A549 treated with CpdA at 1 μM for 4 hours (cell line): ENCODE measurements around the gene BLOC1S4. TPM values are rescaled to one million over a fixed set of nuclear protein-coding genes. Genes with fewer than 3 reads are reported as not detected.

Source experiments
- total RNA-seq: library from RNA; stranded (reverse); fragments of 200-300 nt; extraction: Qiagen RNA extraction; gene quantifications from 5 replicates; pipeline ENCODE4 v1.2.3, GENCODE V29; 2022; ENCODE audit warnings: low read depth

The BLOC1S4 gene, protein sequence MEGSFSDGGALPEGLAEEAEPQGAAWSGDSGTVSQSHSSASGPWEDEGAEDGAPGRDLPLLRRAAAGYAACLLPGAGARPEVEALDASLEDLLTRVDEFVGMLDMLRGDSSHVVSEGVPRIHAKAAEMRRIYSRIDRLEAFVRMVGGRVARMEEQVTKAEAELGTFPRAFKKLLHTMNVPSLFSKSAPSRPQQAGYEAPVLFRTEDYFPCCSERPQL
- 12.7 to 15.8 TPM (median 14.1 TPM) in 5 replicates for total RNA-seq

DNA sequence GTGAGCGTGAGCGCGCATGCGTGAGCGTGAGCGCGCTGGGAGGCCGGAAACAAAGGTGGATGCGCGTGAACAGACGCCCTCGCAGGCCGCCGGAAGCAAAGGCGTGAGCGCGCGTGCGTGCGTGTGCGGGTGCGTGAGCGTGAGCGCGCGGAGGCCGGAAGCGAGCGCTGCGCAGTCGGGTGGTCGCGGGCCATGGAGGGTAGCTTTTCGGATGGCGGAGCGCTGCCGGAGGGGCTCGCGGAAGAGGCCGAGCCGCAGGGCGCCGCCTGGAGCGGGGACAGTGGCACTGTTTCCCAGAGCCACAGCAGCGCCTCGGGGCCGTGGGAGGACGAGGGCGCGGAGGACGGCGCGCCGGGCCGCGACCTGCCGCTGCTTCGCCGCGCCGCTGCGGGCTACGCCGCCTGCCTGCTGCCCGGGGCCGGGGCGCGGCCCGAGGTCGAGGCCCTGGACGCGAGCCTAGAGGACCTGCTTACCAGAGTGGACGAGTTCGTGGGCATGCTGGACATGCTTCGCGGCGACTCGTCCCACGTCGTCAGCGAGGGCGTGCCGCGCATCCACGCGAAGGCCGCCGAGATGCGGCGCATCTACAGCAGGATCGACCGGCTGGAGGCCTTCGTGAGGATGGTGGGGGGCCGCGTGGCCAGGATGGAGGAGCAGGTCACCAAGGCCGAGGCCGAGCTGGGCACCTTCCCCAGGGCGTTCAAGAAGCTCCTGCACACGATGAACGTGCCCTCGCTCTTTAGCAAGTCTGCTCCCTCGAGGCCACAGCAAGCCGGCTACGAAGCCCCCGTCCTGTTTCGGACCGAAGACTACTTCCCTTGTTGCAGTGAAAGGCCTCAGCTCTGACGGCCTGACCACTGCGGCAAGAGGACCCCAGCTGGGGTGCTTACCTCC, at the start of gene BLOC1S4:
Gene BLOC1S4, plus strand, starts transcription at position 157 of the 894 bp plus-strand sequence. Its CDS starts 36 bp downstream, at position 193.

DNA sequence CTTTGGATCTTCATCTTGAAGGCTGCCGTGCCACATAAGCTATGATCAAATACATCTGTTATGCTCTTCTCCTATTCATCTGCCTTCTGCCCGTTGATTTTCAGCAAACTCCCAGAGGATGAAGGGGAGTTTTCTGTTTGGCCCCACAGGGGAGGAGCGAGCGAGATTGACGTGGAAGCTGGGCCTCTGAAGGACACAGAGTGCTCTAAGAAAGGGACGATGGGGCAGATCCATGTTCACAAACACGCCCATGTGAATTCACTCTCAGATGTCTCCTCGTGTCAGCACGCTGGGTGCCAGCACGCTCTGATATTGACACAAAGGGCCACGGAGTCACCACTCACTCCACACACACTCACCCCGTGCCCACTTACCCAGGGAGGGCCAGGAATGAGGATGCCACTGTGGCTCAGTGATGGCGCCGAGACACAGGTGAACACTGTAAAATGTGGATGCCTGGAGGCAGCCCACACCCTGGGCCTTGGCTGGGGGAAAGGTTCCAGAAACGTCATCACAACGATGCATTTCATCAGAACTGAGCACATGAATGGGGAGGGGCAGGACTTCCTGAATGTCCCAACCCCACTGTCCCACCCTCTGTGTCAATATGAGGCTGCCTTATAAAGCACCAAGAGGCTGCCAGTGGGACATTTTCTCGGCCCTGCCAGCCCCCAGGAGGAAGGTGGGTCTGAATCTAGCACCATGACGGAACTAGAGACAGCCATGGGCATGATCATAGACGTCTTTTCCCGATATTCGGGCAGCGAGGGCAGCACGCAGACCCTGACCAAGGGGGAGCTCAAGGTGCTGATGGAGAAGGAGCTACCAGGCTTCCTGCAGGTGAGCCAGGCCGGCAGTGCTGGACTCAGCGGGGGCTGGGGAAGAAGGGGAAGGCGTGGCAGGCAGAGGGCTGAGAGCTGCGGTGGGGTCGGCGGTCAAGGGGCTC, 22.5 kb upstream of the BLOC1S4 start, which contains the start of gene S100P:
Gene S100P, plus strand, starts transcription at position 648 of the 946 bp plus-strand sequence. Its CDS starts 55 bp downstream, at position 703.

DNA sequence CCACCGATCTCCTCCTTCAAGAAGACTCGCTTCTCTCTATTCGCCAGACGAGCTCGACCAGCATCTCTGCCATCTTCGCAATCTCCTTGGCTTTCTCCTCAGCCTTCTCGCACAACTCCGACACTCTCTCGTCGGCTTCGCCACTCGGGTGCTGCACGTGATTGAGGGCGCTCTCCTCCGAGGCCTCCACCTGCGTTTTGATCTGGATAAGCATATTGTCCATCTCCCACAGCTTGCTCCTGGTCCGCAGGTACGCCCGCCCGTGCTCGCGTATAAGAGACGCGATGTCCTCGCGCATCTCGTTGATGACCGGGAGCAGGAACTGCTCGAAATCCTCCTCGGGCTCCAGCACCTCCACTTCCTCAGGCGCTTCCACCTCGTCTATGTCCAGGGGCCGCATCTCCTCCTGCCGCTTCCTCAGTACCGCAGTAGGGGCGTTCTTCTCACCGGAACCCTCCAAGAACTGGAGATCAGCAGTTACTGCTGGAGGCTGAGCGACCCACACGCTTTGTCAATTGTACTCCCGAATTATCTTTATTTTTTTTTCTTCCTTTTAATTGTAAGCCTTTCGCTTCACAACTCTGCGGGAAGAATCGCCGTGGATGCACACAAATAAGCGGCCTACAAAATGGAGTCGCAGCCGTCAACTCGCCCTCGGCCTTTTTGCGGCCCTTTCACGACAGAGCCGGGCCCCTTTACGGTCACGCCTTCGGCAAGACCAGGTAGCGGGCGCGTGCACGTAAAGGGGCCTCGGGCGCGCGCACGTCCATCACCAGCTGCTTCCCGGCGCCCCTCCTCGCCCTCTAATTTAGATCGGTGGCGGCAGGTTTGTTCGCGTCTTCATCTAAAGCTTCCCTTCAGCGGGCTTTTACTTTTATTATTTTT, 6.5 kb upstream of the BLOC1S4 start, which contains the start of gene MRFAP1L1:
Gene MRFAP1L1, minus strand, starts transcription at position 636 of the 885 bp plus-strand sequence. Its CDS starts 236 bp downstream, at position 400.

Other genes starting within 250 kb of the BLOC1S4 start
- 33.0 to 40.4 TPM (median 38.6 TPM) in 5 replicates for gene PPP2R2C, start 243.6 kb upstream of the BLOC1S4 start, total RNA-seq
- 8.6 to 9.8 TPM (median 9.7 TPM) in 5 replicates for gene MAN2B2, start 141.0 kb upstream of the BLOC1S4 start, total RNA-seq
- 237 to 261 TPM (median 251 TPM) in 5 replicates for gene MRFAP1, start 75.5 kb upstream of the BLOC1S4 start, total RNA-seq
- gene S100P, start 22.3 kb upstream of the BLOC1S4 start, total RNA-seq: 17.7 to 70.6 TPM (median 57.8 TPM) in 5 replicates
- gene MRFAP1L1, start 6.3 kb upstream of the BLOC1S4 start, total RNA-seq: 29.9 to 34.8 TPM (median 32.6 TPM) in 5 replicates
- gene KIAA0232, start 66.6 kb downstream of the BLOC1S4 start, total RNA-seq: 5.3 to 9.6 TPM (median 8.2 TPM) in 5 replicates
- 31.2 to 34.7 TPM (median 33.8 TPM) in 5 replicates for gene TBC1D14, start 193.7 kb downstream of the BLOC1S4 start, total RNA-seq